HG03378 (cell line): Measurements from ENCODE around the gene C20orf173.
"Not testable (repeated sequence)": the region's sequence is repeated elsewhere in the genome, so short reads cannot be mapped to it uniquely, and the experiment has no call there.

Source experiments
- ATAC-seq: cut with Tn5 transposase; IDR thresholded peaks from one replicate; pipeline ENCODE4 v1.9.1; 2021; ENCODE audit warnings: mild to moderate bottlenecking, moderate library complexity; ENCODE audit not compliant: unreplicated experiment

The C20orf173 gene

GRCh38 chr20:35547329-35547728 is 17.9 kb upstream of the C20orf173 start:
- no peak for ATAC-seq

GRCh38 chr20:35546127-35546526 is 16.7 kb upstream of the C20orf173 start:
- ATAC-seq: no peak

GRCh38 chr20:35544941-35545340 is 15.5 kb upstream of the C20orf173 start:
- ATAC-seq: not testable (repeated sequence)

GRCh38 chr20:35544436-35544835 is 15.0 kb upstream of the C20orf173 start:
- no peak for ATAC-seq

- no peak for ATAC-seq
These were observed 13.5 kb upstream of the C20orf173 start for GRCh38 chr20:35542990-35543389.

- peak; percentile 70 for ATAC-seq
These were observed 12.6 kb upstream of the C20orf173 start, which contains the start of gene ERGIC3 for GRCh38 chr20:35541783-35542662. TSS of gene ERGIC3 (plus strand) at chr20:35542078. CDS start at chr20:35542098, 20 bp downstream.

GRCh38 chr20:35541118-35541782 is 11.8 kb upstream of the C20orf173 start:
- no peak for ATAC-seq

- ATAC-seq: no peak
These were observed 10.3 kb upstream of the C20orf173 start for GRCh38 chr20:35539756-35540212.

- ATAC-seq: no peak
These were observed 2.2 kb downstream of the C20orf173 start for GRCh38 chr20:35527122-35527769.

- no peak for ATAC-seq
These were observed 3.8 kb downstream of the C20orf173 start for GRCh38 chr20:35525639-35526038.

- no peak for ATAC-seq
These were observed 6.1 kb downstream of the C20orf173 start for GRCh38 chr20:35523298-35523888.

- ATAC-seq: no peak
These were observed 10.5 kb downstream of the C20orf173 start for GRCh38 chr20:35518955-35519354.

GRCh38 chr20:35517767-35518166 is 11.7 kb downstream of the C20orf173 start:
- ATAC-seq: not testable (repeated sequence)

- no peak for ATAC-seq
These were observed 12.3 kb downstream of the C20orf173 start for GRCh38 chr20:35517125-35517524.

- ATAC-seq: no peak
These were observed 13.4 kb downstream of the C20orf173 start for GRCh38 chr20:35515949-35516645.

GRCh38 chr20:35515341-35515740 is 14.1 kb downstream of the C20orf173 start:
- no peak for ATAC-seq

GRCh38 chr20:35514371-35514932 is 15.0 kb downstream of the C20orf173 start:
- no peak for ATAC-seq

- ATAC-seq: no peak
These were observed 17.5 kb downstream of the C20orf173 start for GRCh38 chr20:35511814-35512420.

- no peak for ATAC-seq
These were observed 18.3 kb downstream of the C20orf173 start for GRCh38 chr20:35510951-35511735.
